ENCODE results near the gene SUGCT. TPM values are rescaled to one million over a fixed set of nuclear protein-coding genes. Genes with fewer than 3 reads are reported as not detected.

The SUGCT gene
- total and polyA plus RNA-seq, 2 of the 8 experiments (the other 6 are each of a cell fraction or from before 2014, with no cell fraction given), result 2.8 to 5.4 TPM

- Histone ChIP-seq H3K14ac (ENCODE audit: insufficient read length) (no peak overlapping the region), H4K91ac (replicated peaks; ENCODE audit: insufficient read length, low read length) (no peak overlapping the region), H2BK15ac (ENCODE audit: low read length) (no peak overlapping the region), H3K9ac (replicated peaks in 1 of 4; ENCODE audit: extremely low read depth in 1 of 4, low read depth in 3 of 4, low read length in 3 of 4) (no peak overlapping the region), H3K4me2 (ENCODE audit: insufficient read depth in 1 of 2, low read depth in 2 of 2, low read length in 2 of 2) (no peak overlapping the region), H3K27ac (ENCODE audit: low read depth, low read length) (no peak overlapping the region), H4K5ac (ENCODE audit: insufficient read length, low read depth, low read length) (no peak overlapping the region), H2AK5ac (ENCODE audit: low read depth, low read length) (no peak overlapping the region), H4K20me1 (replicated peaks in 1 of 2; ENCODE audit: control insufficient read depth in 1 of 2, insufficient read depth in 2 of 2, low read length in 2 of 2) (no peaks in the 10 kb centered on the region), H3K4me1 (replicated peaks in 1 of 4; ENCODE audit: control insufficient read depth in 3 of 4, insufficient read depth in 4 of 4, low read length in 3 of 4) (no peaks in the 10 kb centered on the region; a peak in 1 of 7 replicates), H3K79me2 (ENCODE audit: control insufficient read depth in 1 of 2, insufficient read depth in 2 of 2, low read length in 2 of 2) (no peaks in the 10 kb centered on the region), H3K56ac (replicated peaks; ENCODE audit: insufficient read length, low read depth, low read length) (no peak overlapping the region), H3K27me3 (replicated peaks in 1 of 4; ENCODE audit: control insufficient read depth in 3 of 4, extremely low read depth in 1 of 4, insufficient read depth in 3 of 4, low read length in 3 of 4) (no peaks in the 10 kb centered on the region), H2BK12ac (ENCODE audit: low read depth, low read length) (no peak overlapping the region), H3K4me3 (ENCODE audit: extremely low read depth in 1 of 4, insufficient read depth in 2 of 4, low read depth in 3 of 4, low read length in 4 of 4) (no peak overlapping the region), H3K23me2 (ENCODE audit: low read depth, low read length) (no peaks in the 10 kb centered on the region), H3K79me1 (ENCODE audit: low read depth, low read length) (no peaks in the 10 kb centered on the region), H2BK120ac (replicated peaks; ENCODE audit: low read depth, low read length) (no peak overlapping the region), H3K4ac (replicated peaks; ENCODE audit: insufficient read length, low read depth, low read length) (no peak overlapping the region), H3K18ac (ENCODE audit: extremely low read depth, low read length) (no peak overlapping the region), H3K36me3 (ENCODE audit: control insufficient read depth in 2 of 4, insufficient read depth in 4 of 4, low read length in 3 of 4) (no peaks in the 10 kb centered on the region), H2BK20ac (ENCODE audit: low read length) (no peak overlapping the region), H4K8ac (ENCODE audit: extremely low read depth, insufficient read depth, low read length) (no peak overlapping the region), H3K9me3 (ENCODE audit: insufficient read depth in 2 of 2, low read depth in 1 of 2, low read length in 1 of 2) (no peaks in the 10 kb centered on the region), H2BK5ac (ENCODE audit: low read depth, low read length) (no peak overlapping the region), H2AFZ (ENCODE audit: low read length) (no peak overlapping the region), H3K23ac (ENCODE audit: insufficient read length) (no peak overlapping the region)
- DNase-seq (ENCODE audit: low read depth in 1 of 2, low spot score in 2 of 2), result no peak
- 95% methylated on average over 5 of the region's 5 CpGs; no CpG with 5 or more reads in 1 of the 2 experiments for WGBS, 2 experiments (ENCODE audit: extremely low coverage in 1 of 2, insufficient coverage in 1 of 2, insufficient read length in 1 of 2, insufficient replicate concordance in 2 of 2, low coverage in 1 of 2, low lambda C conversion rate in 2 of 2, missing lambda C conversion rate in 1 of 2)
- no peak for FAIRE-seq
- ChIA-PET CTCF (ENCODE audit: partially characterized antibody) (interaction anchor here (1.3 kb wide), 1 partner anchor 20 kb away, joined by 3 read pairs; no protein-coding TSS in a partner anchor), POLR2A (ENCODE audit: partially characterized antibody) (no interaction called here)
- TF ChIP-seq CREB1 (IDR thresholded peaks at IDR 0.05) (no peak), MAX (IDR thresholded peaks at IDR 0.05) (no peak), POLR2AphosphoS5 (IDR thresholded peaks at IDR 0.05; ENCODE audit: low read depth, low read length) (no peak), JUND (IDR thresholded peaks at IDR 0.05; ENCODE audit: low read length) (no peak), MAFK (IDR thresholded peaks at IDR 0.05; ENCODE audit: low read depth, low read length) (no peak), ATF2 (IDR thresholded peaks at IDR 0.05; ENCODE audit: low read length) (no peak), CBX5 (IDR thresholded peaks at IDR 0.05; ENCODE audit: low read depth, low read length) (no peak), BRCA1 (IDR thresholded peaks at IDR 0.05; ENCODE audit: low read depth, low read length) (no peak), GTF2F1 (IDR thresholded peaks at IDR 0.05; ENCODE audit: borderline replicate concordance, low read depth, low read length) (no peak)
Measured at GRCh38 chr7:40599836-40600235, 465.0 kb downstream of the SUGCT start.
